Measurements from ENCODE around the gene IFITM1. TPM values are rescaled to one million over a fixed set of nuclear protein-coding genes. Genes with fewer than 3 reads are reported as not detected.
"Not testable (repeated sequence)": the region's sequence is repeated elsewhere in the genome, so short reads cannot be mapped to it uniquely, and the experiment has no call there.

IFITM1 gene
- total RNA-seq, 1 donor from 2014 or later, result 352 TPM

GRCh38 chr11:350033-350722 is 36.3 kb downstream of the IFITM1 start:
- H3K36me3 Mint-ChIP-seq (ENCODE audit: unreplicated experiment); H3K4me3 Mint-ChIP-seq (ENCODE audit: unreplicated experiment); DNase-seq (ENCODE audit: extremely low spot score, unreplicated experiment); H3K9me3 Mint-ChIP-seq (ENCODE audit: unreplicated experiment); H3K27me3 Mint-ChIP-seq (ENCODE audit: unreplicated experiment); H3K27ac Mint-ChIP-seq (ENCODE audit: unreplicated experiment): not testable (repeated sequence)
- peaks cover 35% of the 10 kb centered on the region for H3K4me1 Mint-ChIP-seq (ENCODE audit: unreplicated experiment)

- peaks cover 39% of the 10 kb centered on the region for H3K4me1 Mint-ChIP-seq (ENCODE audit: unreplicated experiment)
- DNase-seq (ENCODE audit: extremely low spot score, unreplicated experiment), result no peak
- H3K27ac Mint-ChIP-seq (ENCODE audit: unreplicated experiment), result peak overlapping the region; percentile 19
- no peak overlapping the region for H3K4me3 Mint-ChIP-seq (ENCODE audit: unreplicated experiment)
- no peaks in the 10 kb centered on the region for H3K9me3 Mint-ChIP-seq (ENCODE audit: unreplicated experiment)
- TF ChIP-seq CTCF (IDR thresholded peaks at IDR 0.05), result no peak
- H3K27me3 Mint-ChIP-seq (ENCODE audit: unreplicated experiment), result no peaks in the 10 kb centered on the region
- no peaks in the 10 kb centered on the region for H3K36me3 Mint-ChIP-seq (ENCODE audit: unreplicated experiment)
Measured at GRCh38 chr11:350723-351255, 36.9 kb downstream of the IFITM1 start.

GRCh38 chr11:351411-351810 is 37.6 kb downstream of the IFITM1 start:
- no peak for TF ChIP-seq CTCF (IDR thresholded peaks at IDR 0.05)
- H3K36me3 Mint-ChIP-seq (ENCODE audit: unreplicated experiment), result no peaks in the 10 kb centered on the region
- peak overlapping the region; percentile 3 for H3K27ac Mint-ChIP-seq (ENCODE audit: unreplicated experiment)
- no peak overlapping the region for H3K4me3 Mint-ChIP-seq (ENCODE audit: unreplicated experiment)
- no peaks in the 10 kb centered on the region for H3K9me3 Mint-ChIP-seq (ENCODE audit: unreplicated experiment)
- peaks cover 39% of the 10 kb centered on the region for H3K4me1 Mint-ChIP-seq (ENCODE audit: unreplicated experiment)
- H3K27me3 Mint-ChIP-seq (ENCODE audit: unreplicated experiment), result no peaks in the 10 kb centered on the region
- DNase-seq (ENCODE audit: extremely low spot score, unreplicated experiment), result no peak

- Mint-ChIP-seq H3K4me1 (ENCODE audit: unreplicated experiment) (peaks cover 39% of the 10 kb centered on the region), H3K27me3 (ENCODE audit: unreplicated experiment) (no peaks in the 10 kb centered on the region), H3K36me3 (ENCODE audit: unreplicated experiment) (no peaks in the 10 kb centered on the region), H3K27ac (ENCODE audit: unreplicated experiment) (peak overlapping the region; percentile 96), H3K9me3 (ENCODE audit: unreplicated experiment) (no peaks in the 10 kb centered on the region), H3K4me3 (ENCODE audit: unreplicated experiment) (no peak overlapping the region)
- TF ChIP-seq CTCF (IDR thresholded peaks at IDR 0.05), result no peak
- no peak for DNase-seq (ENCODE audit: extremely low spot score, unreplicated experiment)
Measured at GRCh38 chr11:352456-353031, 38.7 kb downstream of the IFITM1 start.

- Mint-ChIP-seq H3K4me3 (ENCODE audit: unreplicated experiment) (peak overlapping the region; percentile 43), H3K27ac (ENCODE audit: unreplicated experiment) (peak overlapping the region; percentile 96), H3K4me1 (ENCODE audit: unreplicated experiment) (peaks cover 39% of the 10 kb centered on the region), H3K9me3 (ENCODE audit: unreplicated experiment) (no peaks in the 10 kb centered on the region), H3K36me3 (ENCODE audit: unreplicated experiment) (no peaks in the 10 kb centered on the region), H3K27me3 (ENCODE audit: unreplicated experiment) (no peaks in the 10 kb centered on the region)
- no peak for TF ChIP-seq CTCF (IDR thresholded peaks at IDR 0.05)
- DNase-seq (ENCODE audit: extremely low spot score, unreplicated experiment), result no peak
Measured at GRCh38 chr11:353179-353873, 39.5 kb downstream of the IFITM1 start.
